Cardiac septum (tissue), 1 donor: Measurements from ENCODE around the gene CBY2. TPM values are rescaled to one million over a fixed set of nuclear protein-coding genes. Genes with fewer than 3 reads are reported as not detected.
"Not testable (repeated sequence)": the region's sequence is repeated elsewhere in the genome, so short reads cannot be mapped to it uniquely, and the experiment has no call there.

ENCODE experiments used
- DNase-seq: peaks from one replicate; pipeline ENCODE4 v3.0.0-alpha.2; 2020; ENCODE audit warnings: low spot score
- intact Hi-C: fragments of 100-400 bp; cut with DNase I; formaldehyde crosslinking; loops from one replicate; pipeline ENCODE4 v1.14.0; 2022
- total RNA-seq: library from RNA; stranded (reverse); fragmentation: NEBNext Ultra II Directional; extraction: Animal tissue kit (Norgen Biotek cat#: 25700); gene quantifications from one replicate; pipeline ENCODE4 v1.2.1, GENCODE V29; 2021
- donor health status: DM: no; HTN: no; CAD: no.

CBY2 gene
- total RNA-seq, 1 donor from 2014 or later, result not detected

GRCh38 chr13:45732916-45733315, 30.8 kb downstream of the CBY2 start:
- DNase-seq, result no peak
- intact Hi-C loops, result no loop called here

- intact Hi-C loops, result no loop called here
- no peak for DNase-seq
Measured at GRCh38 chr13:45733361-45733760, 31.2 kb downstream of the CBY2 start.

- intact Hi-C loops, result no loop called here
- no peak for DNase-seq
Measured at GRCh38 chr13:45737571-45738017, 35.5 kb downstream of the CBY2 start.

- intact Hi-C loops, result no loop called here
- DNase-seq, result no peak
Measured at GRCh38 chr13:45742985-45743384, 40.9 kb downstream of the CBY2 start.

- no peak for DNase-seq
- intact Hi-C loops, result no loop called here
Measured at GRCh38 chr13:45744979-45745378, 42.9 kb downstream of the CBY2 start.

- DNase-seq, result no peak
- intact Hi-C loops, result no loop called here
Measured at GRCh38 chr13:45747071-45747470, 45.0 kb downstream of the CBY2 start.

- no peak for DNase-seq
- intact Hi-C loops, result no loop called here
Measured at GRCh38 chr13:45748941-45749759, 47.0 kb downstream of the CBY2 start.

GRCh38 chr13:45750566-45750965, 48.4 kb downstream of the CBY2 start:
- intact Hi-C loops, result no loop called here
- no peak for DNase-seq

- no peak for DNase-seq
- intact Hi-C loops, result no loop called here
Measured at GRCh38 chr13:45751885-45752284, 49.8 kb downstream of the CBY2 start.

GRCh38 chr13:45752510-45752909, 50.4 kb downstream of the CBY2 start:
- intact Hi-C loops, result no loop called here
- no peak for DNase-seq

GRCh38 chr13:45756498-45756897, 54.4 kb downstream of the CBY2 start:
- intact Hi-C loops, result not testable (repeated sequence)

GRCh38 chr13:45757589-45757988, 55.5 kb downstream of the CBY2 start:
- intact Hi-C loops, result not testable (repeated sequence)

More at GRCh38 chr13:45756498-45756897, 54.4 kb downstream of the CBY2 start:
- not testable (repeated sequence) for DNase-seq

GRCh38 chr13:45763419-45763818, 61.3 kb downstream of the CBY2 start:
- DNase-seq, result no peak
- intact Hi-C loops, result no loop called here

More at GRCh38 chr13:45757589-45757988, 55.5 kb downstream of the CBY2 start:
- not testable (repeated sequence) for DNase-seq

Other genes with a start within 250 kb of the CBY2 start
- 16.5 TPM for gene COG3, start 237.4 kb upstream of the CBY2 start, total RNA-seq
- gene ERICH6B, start 86.6 kb upstream of the CBY2 start, total RNA-seq, result not detected
- not detected for gene SIAH3, start 149.4 kb downstream of the CBY2 start, total RNA-seq